Hematopoietic multipotent progenitor cell (in vitro differentiated cells): Measurements from ENCODE around the gene GLDN. TPM values are rescaled to one million over a fixed set of nuclear protein-coding genes. Genes with fewer than 3 reads are reported as not detected.
"Not testable (repeated sequence)": the region's sequence is repeated elsewhere in the genome, so short reads cannot be mapped to it uniquely, and the experiment has no call there.

ENCODE experiments used
- DNase-seq, 3 donors: peaks; one replicate each; pipeline ENCODE4 v3.0.0-alpha.2; 2011 to 2015; ENCODE audit warnings: low read depth in 2 of 3, low spot score in 2 of 3
- total RNA-seq: library from RNA; depleted of rRNA; stranded (reverse); fragments of >200 nt; gene quantifications from one replicate; pipeline ENCODE4 v1.2.3, GENCODE V29; 2012

Gene GLDN
- total RNA-seq, 1 donor = under 0.01 TPM

GRCh38 chr15:51386029-51386428, 44.6 kb downstream of the GLDN start:
- DNase-seq = no peak

- no peak for DNase-seq
Measured at GRCh38 chr15:51386486-51386885, 45.0 kb downstream of the GLDN start.

GRCh38 chr15:51386960-51387698, 45.7 kb downstream of the GLDN start:
- DNase-seq = no peak

GRCh38 chr15:51387699-51388041, 46.2 kb downstream of the GLDN start:
- no peak for DNase-seq

GRCh38 chr15:51388726-51389125, 47.3 kb downstream of the GLDN start:
- DNase-seq = no peak

GRCh38 chr15:51390241-51390965, 48.9 kb downstream of the GLDN start:
- DNase-seq = no peak

- DNase-seq = no peak
Measured at GRCh38 chr15:51390966-51391422, 49.5 kb downstream of the GLDN start.

GRCh38 chr15:51396921-51397320, 55.5 kb downstream of the GLDN start:
- no peak for DNase-seq

GRCh38 chr15:51398626-51399025, 57.2 kb downstream of the GLDN start:
- no peak for DNase-seq

GRCh38 chr15:51401051-51401780, 59.8 kb downstream of the GLDN start:
- DNase-seq = no peak

GRCh38 chr15:51401872-51402517, 60.5 kb downstream of the GLDN start:
- peak in 2 of 3 donors; percentile 22 to 33 for DNase-seq

- DNase-seq = peak in 1 of 3 donors; percentile 13
Measured at GRCh38 chr15:51403072-51403878, 61.8 kb downstream of the GLDN start.

GRCh38 chr15:51403946-51404695, 62.7 kb downstream of the GLDN start:
- DNase-seq = no peak

- peak in 1 of 3 donors; percentile 3 for DNase-seq
Measured at GRCh38 chr15:51405693-51406523, 64.5 kb downstream of the GLDN start.

GRCh38 chr15:51414256-51414860, 72.9 kb downstream of the GLDN start:
- no peak for DNase-seq

GRCh38 chr15:51416129-51416528, 74.7 kb downstream of the GLDN start:
- no peak for DNase-seq

- not testable (repeated sequence) for DNase-seq
Measured at GRCh38 chr15:51423040-51423439, 81.6 kb downstream of the GLDN start.

GRCh38 chr15:51424780-51425179, 83.3 kb downstream of the GLDN start:
- no peak for DNase-seq
